ENCODE data around the gene STK17A. TPM values are rescaled to one million over a fixed set of nuclear protein-coding genes. Genes with fewer than 3 reads are reported as not detected.

Gene STK17A
- polyA plus RNA-seq, 1 of the 3 experiments (the other 2 are of a cell fraction), result 47.8 TPM

- TF ChIP-seq SMC3 (IDR thresholded peaks at IDR 0.05; ENCODE audit: low read depth, low read length), result no peak
These were observed 40.2 kb upstream of the STK17A start (continued) for GRCh38 chr7:43542716-43543115.

- H3K9me3 ChIP-seq, result no peaks in the 10 kb centered on the region
- H3K9me2 ChIP-seq, result no peaks in the 10 kb centered on the region
- TF ChIP-seq GATA2 (CRISPR knock-in tag; IDR thresholded peaks at IDR 0.05), result no peak
- TF ChIP-seq RAD21 (IDR thresholded peaks at IDR 0.05; ENCODE audit: low read length), result no peak
- TF ChIP-seq RCOR1 (IDR thresholded peaks at IDR 0.05; ENCODE audit: low read length), result no peak
- no peak for TF ChIP-seq JUND (IDR thresholded peaks at IDR 0.05)
- no peak for TF ChIP-seq USF2 (IDR thresholded peaks at IDR 0.05; ENCODE audit: borderline replicate concordance, low read depth, low read length)
- TF ChIP-seq MXI1 (IDR thresholded peaks at IDR 0.05; ENCODE audit: low read depth, low read length), result no peak
- TF ChIP-seq NRF1 (IDR thresholded peaks at IDR 0.05; ENCODE audit: low read depth, low read length), result no peak
- no peak for TF ChIP-seq CTCF (IDR thresholded peaks at IDR 0.05)
- H3K36me3 ChIP-seq (replicated peaks in 1 of 2; ENCODE audit: control insufficient read depth in 1 of 2, insufficient read depth in 2 of 2, low read length in 1 of 2), result no peaks in the 10 kb centered on the region
- peaks cover 32% of the 10 kb centered on the region; the same call in 1 of the 2 replicates for H3K27me3 ChIP-seq (ENCODE audit: insufficient read depth)
- H3K4me3 ChIP-seq (ENCODE audit: low read depth in 2 of 2, low read length in 1 of 2), result no peak overlapping the region
- no peak for DNase-seq
- CTCF ChIA-PET, result interaction anchor here (1.1 kb wide), 1 partner anchor 36 kb away, joined by 5 read pairs; the partner anchor contains the start of gene STK17A
- H3K4me2 ChIP-seq, result no peak overlapping the region
- H3K9ac ChIP-seq, result no peak overlapping the region
- no peak overlapping the region for H3K27ac ChIP-seq (ENCODE audit: low read depth in 2 of 2, low read length in 1 of 2)
- no peaks in the 10 kb centered on the region for H4K20me1 ChIP-seq (ENCODE audit: insufficient read depth)
- H3K79me2 ChIP-seq (ENCODE audit: insufficient read depth), result no peaks in the 10 kb centered on the region
- POLR2A ChIA-PET, result no interaction called here
- H3F3A ChIP-seq (replicated peaks; ENCODE audit: insufficient read depth), result no peaks in the 10 kb centered on the region
- H2AFZ ChIP-seq (ENCODE audit: low read depth), result no peak overlapping the region
- no peaks in the 10 kb centered on the region for H3K4me1 ChIP-seq (ENCODE audit: control insufficient read depth in 1 of 2, insufficient read depth in 2 of 2, low read depth in 1 of 2, low read length in 1 of 2)
These were observed 36.7 kb upstream of the STK17A start for GRCh38 chr7:43546231-43546630.

- no peak overlapping the region for H3K9ac ChIP-seq
- no peaks in the 10 kb centered on the region for H4K20me1 ChIP-seq (ENCODE audit: insufficient read depth)
- H3F3A ChIP-seq (replicated peaks; ENCODE audit: insufficient read depth), result no peaks in the 10 kb centered on the region
- no peak overlapping the region for H3K4me2 ChIP-seq
- 86% methylated on average over 16 of the region's 16 CpGs for WGBS (ENCODE audit: low lambda C conversion rate)
- no peaks in the 10 kb centered on the region for H3K9me3 ChIP-seq
- H3K27me3 ChIP-seq (ENCODE audit: insufficient read depth), result peaks cover 53% of the 10 kb centered on the region; the same call in 1 of the 2 replicates
- no peak for TF ChIP-seq REST (IDR thresholded peaks at IDR 0.05; ENCODE audit: low read depth, low read length)
- TF ChIP-seq ELF1 (IDR thresholded peaks at IDR 0.05), result no peak
- no peak overlapping the region for H3K27ac ChIP-seq (ENCODE audit: low read depth in 2 of 2, low read length in 1 of 2)
- H3K9me2 ChIP-seq, result no peaks in the 10 kb centered on the region
- ChIA-PET POLR2A (no interaction called here), CTCF (interaction anchor here (0.8 to 6.2 kb wide), 2 partner anchors 32 to 50 kb away, joined by 3 to 32 read pairs; partner anchors contain the start of gene STK17A)
- DNase-seq, result no peak
- H3K36me3 ChIP-seq (replicated peaks in 1 of 2; ENCODE audit: control insufficient read depth in 1 of 2, insufficient read depth in 2 of 2, low read length in 1 of 2), result no peaks in the 10 kb centered on the region
- H3K4me1 ChIP-seq (ENCODE audit: control insufficient read depth in 1 of 2, insufficient read depth in 2 of 2, low read depth in 1 of 2, low read length in 1 of 2), result no peaks in the 10 kb centered on the region
- no peak overlapping the region for H3K4me3 ChIP-seq (ENCODE audit: low read depth in 2 of 2, low read length in 1 of 2)
- H3K79me2 ChIP-seq (ENCODE audit: insufficient read depth), result no peaks in the 10 kb centered on the region
- H2AFZ ChIP-seq (ENCODE audit: low read depth), result no peak overlapping the region
These were observed 32.5 kb upstream of the STK17A start for GRCh38 chr7:43550427-43550826.
